ENCODE measurements around the gene PCDH9.

PCDH9 gene

DNA sequence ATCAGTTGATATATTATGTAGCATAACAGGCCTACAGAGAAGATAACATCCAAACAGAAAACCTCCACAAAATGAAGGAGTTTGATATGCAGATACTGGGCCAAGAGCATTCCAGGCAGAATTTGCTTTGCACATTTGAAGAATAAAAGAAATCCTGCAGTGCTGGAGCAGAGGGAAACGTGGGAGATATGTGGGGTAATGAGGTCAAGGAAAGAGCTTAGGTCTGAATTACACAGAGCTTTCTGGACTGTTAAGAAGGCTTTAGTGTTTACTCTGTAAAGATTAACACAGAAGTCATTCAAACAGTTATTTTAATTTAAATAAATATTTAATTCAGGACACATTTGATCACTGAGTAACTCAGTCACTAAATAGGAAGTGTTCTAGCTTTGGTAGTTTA, 692.7 kb downstream of the PCDH9 start:
- no peak for DNase-seq (ENCODE audit: low read depth, low spot score)
- CTCF ChIA-PET, result no interaction called here
- POLR2A ChIA-PET, result no interaction called here
- H3K4me3 ChIP-seq (ENCODE audit: low read depth, low read length), result no peak overlapping the region
- TF ChIP-seq, protein P1, sequence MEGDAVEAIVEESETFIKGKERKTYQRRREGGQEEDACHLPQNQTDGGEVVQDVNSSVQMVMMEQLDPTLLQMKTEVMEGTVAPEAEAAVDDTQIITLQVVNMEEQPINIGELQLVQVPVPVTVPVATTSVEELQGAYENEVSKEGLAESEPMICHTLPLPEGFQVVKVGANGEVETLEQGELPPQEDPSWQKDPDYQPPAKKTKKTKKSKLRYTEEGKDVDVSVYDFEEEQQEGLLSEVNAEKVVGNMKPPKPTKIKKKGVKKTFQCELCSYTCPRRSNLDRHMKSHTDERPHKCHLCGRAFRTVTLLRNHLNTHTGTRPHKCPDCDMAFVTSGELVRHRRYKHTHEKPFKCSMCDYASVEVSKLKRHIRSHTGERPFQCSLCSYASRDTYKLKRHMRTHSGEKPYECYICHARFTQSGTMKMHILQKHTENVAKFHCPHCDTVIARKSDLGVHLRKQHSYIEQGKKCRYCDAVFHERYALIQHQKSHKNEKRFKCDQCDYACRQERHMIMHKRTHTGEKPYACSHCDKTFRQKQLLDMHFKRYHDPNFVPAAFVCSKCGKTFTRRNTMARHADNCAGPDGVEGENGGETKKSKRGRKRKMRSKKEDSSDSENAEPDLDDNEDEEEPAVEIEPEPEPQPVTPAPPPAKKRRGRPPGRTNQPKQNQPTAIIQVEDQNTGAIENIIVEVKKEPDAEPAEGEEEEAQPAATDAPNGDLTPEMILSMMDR (IDR thresholded peaks at IDR 0.05; ENCODE audit: insufficient read depth, low read length, missing control alignments), result no peak

GRCh38 chr13:66536746-66537145, 693.4 kb downstream of the PCDH9 start:
- CTCF ChIA-PET, result no interaction called here
- no peak for DNase-seq (ENCODE audit: low read depth, low spot score)
- POLR2A ChIA-PET, result no interaction called here
- H3K4me3 ChIP-seq (ENCODE audit: low read depth, low read length), result no peak overlapping the region
- TF ChIP-seq, protein P1 (IDR thresholded peaks at IDR 0.05; ENCODE audit: insufficient read depth, low read length, missing control alignments), result no peak

DNA sequence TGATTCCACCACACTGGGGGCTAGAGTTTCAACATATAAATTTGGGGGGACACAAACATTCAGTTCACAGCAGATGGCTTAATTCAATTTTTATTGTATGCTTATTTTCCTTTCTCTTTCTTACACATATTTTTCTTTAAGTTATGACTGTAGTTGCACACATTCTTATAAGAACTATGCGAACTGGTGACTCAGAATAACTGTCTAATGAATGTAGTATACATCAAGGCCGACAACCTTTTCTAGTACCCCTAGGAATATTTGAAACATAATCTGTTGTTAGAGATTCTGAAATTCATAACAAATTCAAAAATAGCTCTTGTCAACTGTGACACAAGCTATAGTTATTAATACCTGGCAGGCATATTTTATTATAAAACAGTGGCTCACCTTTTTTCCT, 695.6 kb downstream of the PCDH9 start:
- CTCF ChIA-PET, result no interaction called here
- no peak overlapping the region for H3K4me3 ChIP-seq (ENCODE audit: low read depth, low read length)
- DNase-seq (ENCODE audit: low read depth, low spot score), result peak; percentile 28
- TF ChIP-seq, protein P1 (IDR thresholded peaks at IDR 0.05; ENCODE audit: insufficient read depth, low read length, missing control alignments), result no peak
- POLR2A ChIA-PET, result no interaction called here

GRCh38 chr13:66532845-66533244, 697.3 kb downstream of the PCDH9 start:
- ChIA-PET POLR2A (no interaction called here), CTCF (no interaction called here)
- TF ChIP-seq, protein P1 (IDR thresholded peaks at IDR 0.05; ENCODE audit: insufficient read depth, low read length, missing control alignments), result no peak
- no peak for DNase-seq (ENCODE audit: low read depth, low spot score)
- no peak overlapping the region for H3K4me3 ChIP-seq (ENCODE audit: low read depth, low read length)

GRCh38 chr13:66532146-66532545, 698.0 kb downstream of the PCDH9 start:
- no peak overlapping the region for H3K4me3 ChIP-seq (ENCODE audit: low read depth, low read length)
- ChIA-PET POLR2A (no interaction called here), CTCF (no interaction called here)
- DNase-seq (ENCODE audit: low read depth, low spot score), result no peak
- TF ChIP-seq, protein P1 (IDR thresholded peaks at IDR 0.05; ENCODE audit: insufficient read depth, low read length, missing control alignments), result no peak

GRCh38 chr13:66530686-66531085, 699.5 kb downstream of the PCDH9 start:
- POLR2A ChIA-PET, result no interaction called here
- no peak overlapping the region for H3K4me3 ChIP-seq (ENCODE audit: low read depth, low read length)
- no peak for DNase-seq (ENCODE audit: low read depth, low spot score)
- CTCF ChIA-PET, result interaction anchor here (1.1 kb wide), 1 partner anchor 16 kb away, joined by 4 read pairs; no protein-coding TSS in a partner anchor
- TF ChIP-seq, protein P1 (IDR thresholded peaks at IDR 0.05; ENCODE audit: insufficient read depth, low read length, missing control alignments), result no peak
